ENCODE measurements around the gene CDC25A.

Gene CDC25A

DNA sequence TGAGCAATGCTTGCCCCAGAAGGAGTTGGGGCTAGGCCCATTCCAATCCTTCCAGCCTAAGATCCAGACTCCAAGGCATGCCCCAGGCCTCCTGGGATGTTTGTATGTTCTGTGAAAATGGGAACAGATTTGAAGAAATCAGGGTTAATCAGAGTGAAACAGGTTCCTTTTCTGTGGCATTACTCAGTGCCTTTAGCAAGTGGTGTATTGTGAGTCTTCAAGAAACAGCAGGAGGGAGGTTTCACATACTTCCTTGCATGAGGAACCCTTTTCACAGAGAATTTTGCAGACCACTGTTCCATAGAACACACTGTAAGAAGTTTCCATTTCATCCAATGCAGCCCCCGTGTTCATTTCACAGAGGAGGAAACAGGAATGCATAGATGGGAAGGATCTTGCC lies 8.4 kb upstream of the CDC25A start:
- H3K18ac ChIP-seq (ENCODE audit: low read length) = no peak overlapping the region
- DNase-seq = no peak
- no peaks in the 10 kb centered on the region for H3K27me3 ChIP-seq (ENCODE audit: insufficient read depth, low read length, poor library complexity)
- no peak overlapping the region for H3K27ac ChIP-seq (ENCODE audit: low read depth, low read length)
- no peak overlapping the region for H2AK5ac ChIP-seq (ENCODE audit: low read length)
- H4K5ac ChIP-seq (ENCODE audit: low read length) = no peak overlapping the region
- H3K4me1 ChIP-seq (ENCODE audit: control insufficient read depth, low read depth, low read length) = no peaks in the 10 kb centered on the region
- H3K79me1 ChIP-seq (ENCODE audit: low read length) = no peaks in the 10 kb centered on the region
- no peaks in the 10 kb centered on the region for H3K36me3 ChIP-seq (ENCODE audit: control insufficient read depth, insufficient read depth, low read length)
- H3K56ac ChIP-seq (ENCODE audit: low read length) = no peak overlapping the region
- no peak overlapping the region for H2BK120ac ChIP-seq (ENCODE audit: low read depth, low read length)
- no peak overlapping the region for H3K9ac ChIP-seq (ENCODE audit: low read length)
- H3K79me2 ChIP-seq (ENCODE audit: control insufficient read depth, insufficient read depth, low read length) = no peaks in the 10 kb centered on the region
- H3K4me2 ChIP-seq (ENCODE audit: low read length) = no peak overlapping the region
- H2BK15ac ChIP-seq (replicated peaks; ENCODE audit: low read depth) = no peak overlapping the region
- WGBS (ENCODE audit: extremely low coverage, insufficient coverage, low lambda C conversion rate) = no CpG with 5 or more reads among the region's 1 CpG
- H4K8ac ChIP-seq (ENCODE audit: low read depth, low read length) = no peak overlapping the region
- no peak overlapping the region for H2BK5ac ChIP-seq (ENCODE audit: low read length)
- no peak overlapping the region for H3K4ac ChIP-seq (ENCODE audit: low read depth, low read length)
- H3K4me3 ChIP-seq (ENCODE audit: low read length) = no peak overlapping the region
- H3K23ac ChIP-seq (ENCODE audit: low read length) = no peak overlapping the region

- Histone ChIP-seq H3K23ac (ENCODE audit: low read length) (no peak overlapping the region), H3K4me3 (ENCODE audit: low read length) (no peak overlapping the region), H3K18ac (ENCODE audit: low read length) (no peak overlapping the region), H3K79me2 (ENCODE audit: control insufficient read depth, insufficient read depth, low read length) (no peaks in the 10 kb centered on the region), H3K27ac (ENCODE audit: low read depth, low read length) (no peak overlapping the region), H3K27me3 (ENCODE audit: insufficient read depth, low read length, poor library complexity) (no peaks in the 10 kb centered on the region), H3K4me1 (ENCODE audit: control insufficient read depth, low read depth, low read length) (no peaks in the 10 kb centered on the region), H4K5ac (ENCODE audit: low read length) (no peak overlapping the region), H3K4me2 (ENCODE audit: low read length) (no peak overlapping the region), H2BK120ac (ENCODE audit: low read depth, low read length) (no peak overlapping the region), H3K9ac (ENCODE audit: low read length) (no peak overlapping the region), H2BK15ac (replicated peaks; ENCODE audit: low read depth) (no peak overlapping the region), H2BK5ac (ENCODE audit: low read length) (no peak overlapping the region), H3K36me3 (ENCODE audit: control insufficient read depth, insufficient read depth, low read length) (no peaks in the 10 kb centered on the region), H3K79me1 (ENCODE audit: low read length) (no peaks in the 10 kb centered on the region), H3K4ac (ENCODE audit: low read depth, low read length) (no peak overlapping the region), H2AK5ac (ENCODE audit: low read length) (no peak overlapping the region), H3K56ac (ENCODE audit: low read length) (no peak overlapping the region), H4K8ac (ENCODE audit: low read depth, low read length) (no peak overlapping the region)
- peak; percentile 82 for DNase-seq
- no CpG with 5 or more reads among the region's 9 CpGs for WGBS (ENCODE audit: extremely low coverage, insufficient coverage, low lambda C conversion rate)
Observed at GRCh38 chr3:48194446-48195071, 6.3 kb upstream of the CDC25A start.

DNA sequence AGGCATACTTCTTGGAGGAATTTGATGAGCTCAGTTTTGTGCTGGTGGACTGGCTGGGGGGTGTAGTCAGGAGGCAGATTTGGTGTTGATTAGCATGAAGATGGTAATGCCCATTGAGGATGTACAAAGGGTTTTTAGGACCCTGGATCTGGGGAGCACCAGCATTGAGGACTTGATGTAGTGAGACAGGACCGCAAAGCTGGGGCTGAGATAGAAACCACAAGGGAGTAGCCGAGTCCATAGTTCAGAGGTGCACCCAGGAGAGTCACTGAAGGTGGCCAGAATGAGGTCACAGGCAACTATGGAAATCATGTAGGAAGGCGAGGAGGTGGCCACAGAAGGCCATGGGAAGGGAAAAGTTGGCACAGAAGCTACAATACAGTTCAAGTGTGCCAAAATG lies 2.7 kb upstream of the CDC25A start:
- no peak overlapping the region for H3K4me3 ChIP-seq (ENCODE audit: low read length)
- no peak overlapping the region for H3K18ac ChIP-seq (ENCODE audit: low read length)
- H3K23ac ChIP-seq (ENCODE audit: low read length) = no peak overlapping the region
- H2BK120ac ChIP-seq (ENCODE audit: low read depth, low read length) = no peak overlapping the region
- H2BK5ac ChIP-seq (ENCODE audit: low read length) = no peak overlapping the region
- peaks cover 20% of the 10 kb centered on the region for H3K79me2 ChIP-seq (ENCODE audit: control insufficient read depth, insufficient read depth, low read length)
- no peak overlapping the region for H3K56ac ChIP-seq (ENCODE audit: low read length)
- peaks cover 1% of the 10 kb centered on the region for H3K36me3 ChIP-seq (ENCODE audit: control insufficient read depth, insufficient read depth, low read length)
- H3K79me1 ChIP-seq (ENCODE audit: low read length) = peaks cover 6% of the 10 kb centered on the region
- no peak for DNase-seq
- no CpG with 5 or more reads among the region's 3 CpGs for WGBS (ENCODE audit: extremely low coverage, insufficient coverage, low lambda C conversion rate)
- H3K4me1 ChIP-seq (ENCODE audit: control insufficient read depth, low read depth, low read length) = peaks cover 4% of the 10 kb centered on the region
- no peak overlapping the region for H4K8ac ChIP-seq (ENCODE audit: low read depth, low read length)
- H4K5ac ChIP-seq (ENCODE audit: low read length) = no peak overlapping the region
- no peak overlapping the region for H3K4ac ChIP-seq (ENCODE audit: low read depth, low read length)
- no peak overlapping the region for H2BK15ac ChIP-seq (replicated peaks; ENCODE audit: low read depth)
- H3K9ac ChIP-seq (ENCODE audit: low read length) = no peak overlapping the region
- no peak overlapping the region for H2AK5ac ChIP-seq (ENCODE audit: low read length)
- no peaks in the 10 kb centered on the region for H3K27me3 ChIP-seq (ENCODE audit: insufficient read depth, low read length, poor library complexity)
- H3K4me2 ChIP-seq (ENCODE audit: low read length) = no peak overlapping the region
- H3K27ac ChIP-seq (ENCODE audit: low read depth, low read length) = no peak overlapping the region

DNA sequence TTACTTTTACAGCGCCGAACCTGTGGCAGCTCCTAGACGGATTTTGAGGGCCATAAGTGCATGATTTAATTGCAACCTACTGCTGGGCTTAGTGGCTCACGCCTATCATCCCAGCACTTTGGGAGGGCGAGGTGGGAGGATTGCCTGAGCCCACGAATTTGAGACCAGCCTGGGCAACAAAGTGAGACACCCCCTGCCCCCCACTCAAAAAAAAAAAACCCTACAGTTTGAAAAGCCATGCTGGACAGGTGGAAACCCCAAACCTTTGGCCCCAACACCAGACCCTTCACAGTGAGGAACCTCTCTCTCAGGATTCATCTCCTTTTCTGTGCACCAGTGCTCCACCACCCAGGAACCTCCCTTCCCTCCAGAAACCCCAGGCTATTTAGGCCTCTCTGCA lies 1.1 kb upstream of the CDC25A start:
- no peak overlapping the region for H4K5ac ChIP-seq (ENCODE audit: low read length)
- H3K4me2 ChIP-seq (ENCODE audit: low read length) = no peak overlapping the region
- H3K23ac ChIP-seq (ENCODE audit: low read length) = no peak overlapping the region
- H3K4ac ChIP-seq (ENCODE audit: low read depth, low read length) = no peak overlapping the region
- H3K4me3 ChIP-seq (ENCODE audit: low read length) = no peak overlapping the region
- no peak overlapping the region for H2AK5ac ChIP-seq (ENCODE audit: low read length)
- H2BK5ac ChIP-seq (ENCODE audit: low read length) = no peak overlapping the region
- H3K79me1 ChIP-seq (ENCODE audit: low read length) = peaks cover 11% of the 10 kb centered on the region
- no peak for DNase-seq
- H2BK15ac ChIP-seq (replicated peaks; ENCODE audit: low read depth) = no peak overlapping the region
- H3K27me3 ChIP-seq (ENCODE audit: insufficient read depth, low read length, poor library complexity) = no peaks in the 10 kb centered on the region
- no peak overlapping the region for H3K18ac ChIP-seq (ENCODE audit: low read length)
- H3K56ac ChIP-seq (ENCODE audit: low read length) = no peak overlapping the region
- H3K27ac ChIP-seq (ENCODE audit: low read depth, low read length) = no peak overlapping the region
- peaks cover 4% of the 10 kb centered on the region for H3K4me1 ChIP-seq (ENCODE audit: control insufficient read depth, low read depth, low read length)
- no CpG with 5 or more reads among the region's 6 CpGs for WGBS (ENCODE audit: extremely low coverage, insufficient coverage, low lambda C conversion rate)
- no peak overlapping the region for H2BK120ac ChIP-seq (ENCODE audit: low read depth, low read length)
- no peak overlapping the region for H3K9ac ChIP-seq (ENCODE audit: low read length)
- peaks cover 30% of the 10 kb centered on the region for H3K79me2 ChIP-seq (ENCODE audit: control insufficient read depth, insufficient read depth, low read length)
- H4K8ac ChIP-seq (ENCODE audit: low read depth, low read length) = no peak overlapping the region
- peaks cover 6% of the 10 kb centered on the region for H3K36me3 ChIP-seq (ENCODE audit: control insufficient read depth, insufficient read depth, low read length)

GRCh38 chr3:48187579-48188265 lies 495 bp downstream of the CDC25A start:
- no peak overlapping the region for H2BK5ac ChIP-seq (ENCODE audit: low read length)
- H3K79me1 ChIP-seq (ENCODE audit: low read length) = peaks cover 12% of the 10 kb centered on the region
- no CpG with 5 or more reads among the region's 87 CpGs for WGBS (ENCODE audit: extremely low coverage, insufficient coverage, low lambda C conversion rate)

DNA sequence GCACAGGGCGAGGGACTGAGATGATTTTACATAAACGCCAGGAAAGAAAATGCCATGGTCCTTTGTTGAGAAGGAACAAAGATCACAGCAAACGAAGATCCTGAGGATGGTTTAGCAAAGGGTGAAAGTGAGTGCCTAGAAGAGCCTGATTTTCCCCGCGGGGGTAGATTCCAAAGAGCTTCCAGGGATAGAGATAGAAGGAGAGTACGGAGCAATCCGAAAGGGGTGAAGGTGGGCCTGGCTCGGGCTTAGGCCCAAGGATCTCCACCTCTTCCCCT lies 977 bp downstream of the CDC25A start:
- Histone ChIP-seq H3K27ac (ENCODE audit: low read depth, low read length) (no peak overlapping the region), H4K8ac (ENCODE audit: low read depth, low read length) (no peak overlapping the region), H3K23ac (ENCODE audit: low read length) (peak overlapping the region; percentile 72), H3K36me3 (ENCODE audit: control insufficient read depth, insufficient read depth, low read length) (peaks cover 13% of the 10 kb centered on the region), H3K4me3 (ENCODE audit: low read length) (peak overlapping the region; percentile 98), H3K9ac (ENCODE audit: low read length) (peak overlapping the region; percentile 97), H3K4ac (ENCODE audit: low read depth, low read length) (peak overlapping the region; percentile 73), H3K56ac (ENCODE audit: low read length) (peak overlapping the region; percentile 98), H2BK15ac (replicated peaks; ENCODE audit: low read depth) (no peak overlapping the region), H3K79me1 (ENCODE audit: low read length) (peaks cover 15% of the 10 kb centered on the region), H2AK5ac (ENCODE audit: low read length) (no peak overlapping the region), H2BK120ac (ENCODE audit: low read depth, low read length) (no peak overlapping the region), H3K27me3 (ENCODE audit: insufficient read depth, low read length, poor library complexity) (no peaks in the 10 kb centered on the region), H2BK5ac (ENCODE audit: low read length) (no peak overlapping the region), H3K4me2 (ENCODE audit: low read length) (peak overlapping the region; percentile 77), H3K79me2 (ENCODE audit: control insufficient read depth, insufficient read depth, low read length) (peaks cover 45% of the 10 kb centered on the region), H4K5ac (ENCODE audit: low read length) (no peak overlapping the region), H3K18ac (ENCODE audit: low read length) (peak overlapping the region; percentile 20), H3K4me1 (ENCODE audit: control insufficient read depth, low read depth, low read length) (peaks cover 4% of the 10 kb centered on the region)
- no peak for DNase-seq
- WGBS (ENCODE audit: extremely low coverage, insufficient coverage, low lambda C conversion rate) = no CpG with 5 or more reads among the region's 8 CpGs

More at GRCh38 chr3:48187579-48188265, 495 bp downstream of the CDC25A start:
- Histone ChIP-seq H3K36me3 (ENCODE audit: control insufficient read depth, insufficient read depth, low read length) (peaks cover 8% of the 10 kb centered on the region), H3K79me2 (ENCODE audit: control insufficient read depth, insufficient read depth, low read length) (peaks cover 41% of the 10 kb centered on the region), H4K8ac (ENCODE audit: low read depth, low read length) (no peak overlapping the region), H2BK120ac (ENCODE audit: low read depth, low read length) (no peak overlapping the region), H3K4me3 (ENCODE audit: low read length) (peak overlapping the region; percentile 98), H3K4me1 (ENCODE audit: control insufficient read depth, low read depth, low read length) (peaks cover 4% of the 10 kb centered on the region), H3K4ac (ENCODE audit: low read depth, low read length) (peak overlapping the region; percentile 73), H3K9ac (ENCODE audit: low read length) (peak overlapping the region; percentile 97), H3K4me2 (ENCODE audit: low read length) (peak overlapping the region; percentile 77), H3K18ac (ENCODE audit: low read length) (peak overlapping the region; percentile 20), H3K27me3 (ENCODE audit: insufficient read depth, low read length, poor library complexity) (no peaks in the 10 kb centered on the region), H4K5ac (ENCODE audit: low read length) (no peak overlapping the region), H3K56ac (ENCODE audit: low read length) (peak overlapping the region; percentile 98), H2AK5ac (ENCODE audit: low read length) (no peak overlapping the region), H2BK15ac (replicated peaks; ENCODE audit: low read depth) (no peak overlapping the region), H3K23ac (ENCODE audit: low read length) (peak overlapping the region; percentile 72), H3K27ac (ENCODE audit: low read depth, low read length) (peak overlapping the region; percentile 87)
- DNase-seq = peak; percentile 59
